Heart right ventricle (tissue), 16 donors: ENCODE data around the gene LRRC3B. TPM values are rescaled to one million over a fixed set of nuclear protein-coding genes. Genes with fewer than 3 reads are reported as not detected.

ENCODE experiments used
- ATAC-seq, 8 donors: fragments of 200-7000 bp; cut with Tn5 transposase; one replicate each; pipeline ENCODE4 v1.9.1; 2020; ENCODE audit warnings: mild to moderate bottlenecking in 8 of 8, moderate library complexity in 8 of 8, moderate number of reproducible peaks in 1 of 8
- DNase-seq, 2 donors: peaks; one replicate each; pipeline ENCODE4 v3.0.0-alpha.2; 2020
- H3K27ac ChIP-seq, 10 donors: fragments of 200-600 bp; sonication (generic) in 2 of 10; one replicate each; pipeline versions ENCODE4 v1.5.0 to v1.8.0; 2020 to 2022; ENCODE audit warnings: mild to moderate bottlenecking in 3 of 10
- H3K27me3 ChIP-seq, 7 donors: fragments of 200-600 bp; one replicate each; pipeline ENCODE4 v1.8.0; 2021 to 2022; ENCODE audit warnings: mild to moderate bottlenecking in 2 of 7
- H3K36me3 ChIP-seq, 9 donors: fragments of 200-600 bp; sonication (generic) in 1 of 9; one replicate each; pipeline versions ENCODE4 v1.5.0 to v1.8.0; 2020 to 2022; ENCODE audit warnings: mild to moderate bottlenecking in 2 of 9
- H3K4me1 ChIP-seq, 9 donors: fragments of 200-600 bp; sonication (generic) in 1 of 9; one replicate each; pipeline versions ENCODE4 v1.5.0 to v1.8.0; 2020 to 2022; ENCODE audit warnings: mild to moderate bottlenecking in 4 of 9
- H3K4me3 ChIP-seq, 10 donors: fragments of 200-600 bp; sonication (generic) in 2 of 10; one replicate each; pipeline versions ENCODE4 v1.5.0 to v1.8.0; 2020 to 2022; ENCODE audit warnings: mild to moderate bottlenecking in 7 of 10, moderate library complexity in 2 of 10
- H3K9me3 ChIP-seq, 11 donors: fragments of 200-600 bp in 10 of 11; sonication (generic) in 2 of 11; one replicate each; pipeline versions ENCODE4 v1.5.0 to v1.8.0; 2013 to 2022; ENCODE audit warnings: mild to moderate bottlenecking in 2 of 11, control low read depth in 1 of 11, moderate library complexity in 1 of 11
- WGBS, 2 donors: extraction: QIAGEN DNeasy Blood & Tissue Kit; methylation state at CpG; one replicate each; pipeline ENCODE4 v1.1.7; 2013; ENCODE audit warnings: inconsistent platforms in 1 of 2; 5-methylcytosine and 5-hydroxymethylcytosine counted together
- intact Hi-C, 10 donors: fragments of 100-400 bp; cut with DNase I; formaldehyde crosslinking; loops; one replicate each; pipeline versions ENCODE4 v1.11.1 to v1.14.2; 2022
- long read RNA-seq, 3 donors: library from polyadenylated mRNA; unstranded; transcript quantifications; one replicate each; pipeline ENCODE4 v2.0.0, GENCODE V29; 2020 to 2021
- polyA plus RNA-seq, 2 donors: library from polyadenylated mRNA; stranded (reverse); fragments of 200-250 nt; gene quantifications; one replicate each; pipeline ENCODE4 v1.2.3, GENCODE V29; 2013
- total RNA-seq, 10 donors: library from RNA; stranded (reverse); fragmentation: NEBNext Ultra II Directional in 3 of 10; extraction: Animal tissue kit (Norgen Biotek cat#: 25700) in 3 of 10; gene quantifications; one replicate each; pipeline versions ENCODE4 v1.2.1 to v1.2.4, GENCODE V29; 2021 to 2023
- TF ChIP-seq, protein P1 (sequence below), 9 donors: fragments of 200-600 bp; sonication (generic) in 2 of 9; IDR thresholded peaks; one replicate each; pipeline versions ENCODE4 v1.5.0 to v1.8.0; 2021 to 2022; ENCODE audit warnings: antibody characterized with exemption in 9 of 9, mild to moderate bottlenecking in 5 of 9, moderate library complexity in 1 of 9
- donor health status: Arrhythmogenic right ventricular cardiomyopathy.
- donor health status: ischemic (EF 13 %, LVEDD 7.1; RV severe dilation, severe dysfunction).
- donor health status: healthy with polysubstance abuse.
- donor health status: DM: no; HTN: yes; CAD: no.
- donor health status: DM: no; HTN: no; CAD: no.
- donor health status: ischemic (EF 25% LVEDD 6.9; RV normal size, moderate dysfunction).
- donor health status: ischemic (EF 25% LVEDD 5.7; RV mildly dilated, moderate dysfunction).
- donor health status: healthy.
- donor health status: DM: yes; HTN: yes; CAD: no.
- donor health status: Ischemic cardiomyopathy.
- donor health status: ischemic (EF 35%, LVEDD 5.7; RV mildly dilated, moderate dysfunction).
- donor health status: nonischemic (EF 11% LVEDD 7.7; RV severe dilation, severe dysfunction).
- donor health status: DM: yes; HTN: yes; CAD: no.
- donor health status: PGD.
- donor health status: ischemic (EF 29% LVEDD 5.4; RV normal size, mild dysfunction).
- donor health status: nonischemic (EF 23%, LVEDD 6.1; RV moderate dilation, normal function).

The LRRC3B gene, protein sequence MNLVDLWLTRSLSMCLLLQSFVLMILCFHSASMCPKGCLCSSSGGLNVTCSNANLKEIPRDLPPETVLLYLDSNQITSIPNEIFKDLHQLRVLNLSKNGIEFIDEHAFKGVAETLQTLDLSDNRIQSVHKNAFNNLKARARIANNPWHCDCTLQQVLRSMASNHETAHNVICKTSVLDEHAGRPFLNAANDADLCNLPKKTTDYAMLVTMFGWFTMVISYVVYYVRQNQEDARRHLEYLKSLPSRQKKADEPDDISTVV
- total RNA-seq (under 1 TPM in 7 of 10 donors, not detected in 3; 0.09 to 0.55 (median 0.17) TPM), polyA plus RNA-seq (under 1 TPM; 0.04 to 0.37 TPM)
- long read RNA-seq, donor 1 = 0 reads
- long read RNA-seq, donor 2 = 0 reads
- long read RNA-seq, donor 3 = 0 reads

DNA sequence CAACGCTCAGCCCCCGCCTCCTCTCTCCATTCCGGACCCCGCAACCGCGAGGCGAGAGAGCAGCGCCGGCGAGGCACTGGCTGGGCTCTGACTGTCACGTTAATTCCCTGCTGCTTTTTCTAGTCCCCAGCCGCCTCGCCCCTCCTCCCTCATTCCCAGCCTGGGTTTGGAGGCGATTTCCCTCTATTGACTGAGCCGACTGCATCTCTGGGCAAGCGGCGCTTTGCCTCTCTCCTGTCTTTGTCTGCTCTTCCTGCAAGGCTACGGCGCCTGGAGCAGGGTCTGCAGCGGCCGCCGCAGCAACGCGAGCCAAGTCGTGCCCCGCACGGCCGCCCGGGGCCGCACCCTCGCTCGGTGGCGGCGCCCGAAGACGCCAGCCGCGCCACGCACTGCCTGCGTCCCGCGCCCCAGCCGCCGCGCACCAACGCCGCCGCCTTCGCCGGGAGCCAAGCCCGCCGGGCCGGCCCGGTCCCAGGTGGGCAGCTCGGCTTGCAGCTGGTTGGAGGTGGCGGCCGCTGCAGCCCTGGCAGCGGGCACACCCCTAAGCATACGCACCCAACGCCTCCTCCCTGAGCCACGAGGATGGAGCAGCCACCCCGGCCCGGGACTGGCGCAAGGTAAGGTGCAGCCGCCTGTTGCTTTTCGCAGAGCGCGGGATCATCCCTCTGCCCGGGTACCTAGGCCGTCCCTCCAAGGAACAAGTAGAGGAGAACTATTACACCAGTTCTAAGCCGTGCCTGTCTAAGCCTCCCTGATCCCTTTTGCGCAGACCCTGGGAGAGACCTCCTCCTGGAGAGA lies at the start of gene LRRC3B:
Gene LRRC3B (plus strand): TSS at position 152 of the 798 bp plus-strand sequence. CDS start 86,901 bp downstream, outside the sequence.
- Histone ChIP-seq H3K9me3 (no peaks in the 10 kb centered on the region), H3K4me1 (peaks cover 0 to 28% (median 18%) of the 10 kb centered on the region in 9 donors), H3K4me3 (peak within 1 kb of the TSS in 9 of 10 donors; percentile 30 to 64 (median 47)), H3K36me3 (no peaks in the 10 kb centered on the region), H3K27me3 (peaks cover 4 to 70% (median 60%) of the 10 kb centered on the region in 7 donors), H3K27ac (peak within 1 kb of the TSS in 1 of 10 donors; percentile 5)
- peak in 4 of 8 donors; percentile 14 to 51 (median 32) for ATAC-seq
- TF ChIP-seq, protein P1, sequence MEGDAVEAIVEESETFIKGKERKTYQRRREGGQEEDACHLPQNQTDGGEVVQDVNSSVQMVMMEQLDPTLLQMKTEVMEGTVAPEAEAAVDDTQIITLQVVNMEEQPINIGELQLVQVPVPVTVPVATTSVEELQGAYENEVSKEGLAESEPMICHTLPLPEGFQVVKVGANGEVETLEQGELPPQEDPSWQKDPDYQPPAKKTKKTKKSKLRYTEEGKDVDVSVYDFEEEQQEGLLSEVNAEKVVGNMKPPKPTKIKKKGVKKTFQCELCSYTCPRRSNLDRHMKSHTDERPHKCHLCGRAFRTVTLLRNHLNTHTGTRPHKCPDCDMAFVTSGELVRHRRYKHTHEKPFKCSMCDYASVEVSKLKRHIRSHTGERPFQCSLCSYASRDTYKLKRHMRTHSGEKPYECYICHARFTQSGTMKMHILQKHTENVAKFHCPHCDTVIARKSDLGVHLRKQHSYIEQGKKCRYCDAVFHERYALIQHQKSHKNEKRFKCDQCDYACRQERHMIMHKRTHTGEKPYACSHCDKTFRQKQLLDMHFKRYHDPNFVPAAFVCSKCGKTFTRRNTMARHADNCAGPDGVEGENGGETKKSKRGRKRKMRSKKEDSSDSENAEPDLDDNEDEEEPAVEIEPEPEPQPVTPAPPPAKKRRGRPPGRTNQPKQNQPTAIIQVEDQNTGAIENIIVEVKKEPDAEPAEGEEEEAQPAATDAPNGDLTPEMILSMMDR (IDR thresholded peaks at IDR 0.05) = no peak
- DNase-seq = no peak
- 0 to 1% methylated on average over 71 to 72 of the region's 72 CpGs for WGBS, 2 donors
- intact Hi-C loops = no loop called here

DNA sequence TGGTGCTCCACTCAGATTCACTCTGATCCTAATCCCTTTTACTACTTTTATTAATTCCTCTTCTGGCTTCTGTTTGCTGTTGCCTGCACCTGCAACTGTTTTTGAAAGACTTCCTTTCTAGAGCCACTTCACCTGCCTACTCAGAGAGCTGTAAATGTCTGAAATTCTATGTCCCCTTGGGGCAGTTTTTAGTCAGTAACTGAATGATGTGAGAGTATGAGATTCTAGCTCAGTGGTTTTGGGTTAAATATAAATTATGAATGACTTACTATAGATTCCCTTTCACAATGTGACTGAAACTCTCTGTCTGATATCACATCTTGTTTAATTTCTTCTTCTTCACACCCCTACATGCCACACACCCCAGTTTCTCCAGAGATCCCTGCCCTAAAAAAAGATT lies 47.8 kb upstream of the LRRC3B start:
- no peaks in the 10 kb centered on the region for H3K27me3 ChIP-seq
- H3K4me3 ChIP-seq = no peak overlapping the region
- TF ChIP-seq, protein P1 (IDR thresholded peaks at IDR 0.05) = no peak
- H3K36me3 ChIP-seq = no peaks in the 10 kb centered on the region
- DNase-seq (no peak), ATAC-seq (no peak)
- H3K27ac ChIP-seq = no peak overlapping the region
- H3K9me3 ChIP-seq = peaks cover 0 to 10% (median 0%) of the 10 kb centered on the region in 11 donors
- intact Hi-C loops = no loop called here
- no peaks in the 10 kb centered on the region for H3K4me1 ChIP-seq

DNA sequence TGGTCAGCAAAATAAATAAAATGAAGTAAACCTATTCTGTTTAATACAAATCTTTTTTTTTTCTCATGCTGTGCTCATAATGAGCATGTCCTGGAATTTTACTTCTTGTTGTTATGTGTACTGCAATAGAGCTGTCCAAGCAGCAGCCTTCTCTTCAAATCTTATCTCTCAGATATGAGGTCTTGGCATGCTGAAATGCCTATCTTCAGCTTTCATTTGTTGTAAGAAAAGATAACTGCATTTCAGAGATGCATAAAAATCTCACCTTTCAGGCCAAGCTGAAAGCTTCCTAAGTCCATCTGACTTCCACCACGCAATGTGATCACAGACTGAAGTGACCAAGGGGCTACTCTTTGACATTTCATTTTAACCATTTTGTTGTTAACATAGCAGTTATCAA lies 43.5 kb upstream of the LRRC3B start:
- peaks cover 0 to 10% (median 0%) of the 10 kb centered on the region in 11 donors for H3K9me3 ChIP-seq
- ATAC-seq = no peak
- 57 to 80% methylated on average over 1 of the region's 1 CpG for WGBS, 2 donors
- H3K4me1 ChIP-seq = no peaks in the 10 kb centered on the region
- H3K27me3 ChIP-seq = no peaks in the 10 kb centered on the region
- intact Hi-C loops = no loop called here
- H3K36me3 ChIP-seq = no peaks in the 10 kb centered on the region
- TF ChIP-seq, protein P1 (IDR thresholded peaks at IDR 0.05) = no peak
- H3K27ac ChIP-seq = no peak overlapping the region
- no peak for DNase-seq
- no peak overlapping the region for H3K4me3 ChIP-seq

DNA sequence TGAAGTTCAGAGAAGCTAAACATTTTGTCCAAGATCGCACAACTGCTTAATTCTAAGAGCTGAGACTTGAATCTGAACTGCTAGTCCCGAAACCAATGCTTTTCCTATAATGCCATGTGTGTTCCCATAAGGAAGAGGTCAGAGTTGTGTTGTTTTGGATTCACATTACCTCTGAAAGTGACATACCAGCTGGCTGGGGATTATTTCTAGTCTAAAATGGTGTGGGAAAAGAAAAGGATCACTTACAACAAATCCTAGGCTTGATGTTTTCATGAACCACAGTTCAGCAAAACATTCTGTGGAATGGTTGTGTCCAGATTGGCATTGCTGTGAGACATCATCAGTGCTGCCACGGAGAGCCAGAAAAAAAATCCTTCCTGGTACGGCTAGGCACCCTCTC lies 35.0 kb upstream of the LRRC3B start:
- DNase-seq = no peak
- TF ChIP-seq, protein P1 (IDR thresholded peaks at IDR 0.05) = no peak
- 88 to 94% methylated on average over 4 of the region's 4 CpGs for WGBS, 2 donors

More for the DNA sequence above, 35.0 kb upstream of the LRRC3B start:
- Histone ChIP-seq H3K36me3 (no peaks in the 10 kb centered on the region), H3K4me1 (no peaks in the 10 kb centered on the region), H3K27ac (no peak overlapping the region), H3K27me3 (no peaks in the 10 kb centered on the region), H3K9me3 (peaks cover 0 to 15% (median 0%) of the 10 kb centered on the region in 11 donors), H3K4me3 (no peak overlapping the region)
- intact Hi-C loops = no loop called here
- no peak for ATAC-seq
